ENCODE results near the gene RNF130. TPM values are rescaled to one million over a fixed set of nuclear protein-coding genes. Genes with fewer than 3 reads are reported as not detected.

RNF130 gene
- polyA plus RNA-seq, 1 donor from 2014 or later, result 48.7 TPM

DNA sequence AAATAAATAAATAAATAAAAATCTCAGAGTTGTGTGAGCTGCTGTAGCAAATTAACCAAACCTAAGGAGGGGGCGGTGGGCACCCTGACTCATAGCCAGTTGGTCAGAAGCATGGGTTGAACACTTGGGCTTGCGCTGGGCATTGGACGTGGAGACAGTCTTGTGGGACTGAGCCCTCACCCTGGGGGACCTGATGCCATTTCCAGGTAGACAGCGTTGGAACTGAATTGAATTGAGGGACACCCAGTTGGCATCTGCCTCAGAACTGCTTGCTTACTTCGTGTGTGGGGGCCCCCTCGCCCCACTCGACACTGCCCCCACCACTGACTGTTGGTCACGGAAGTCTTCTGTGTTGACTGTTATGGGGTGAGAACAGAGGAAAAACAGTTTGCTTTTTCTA, 144.9 kb downstream of the RNF130 start:
- Histone ChIP-seq H4K20me1 (ENCODE audit: insufficient read depth) (no peaks in the 10 kb centered on the region), H2AFZ (ENCODE audit: low read depth, low read length) (no peak overlapping the region), H3K9me3 (ENCODE audit: low read length) (no peaks in the 10 kb centered on the region), H3F3A (ENCODE audit: insufficient read depth, low read length, poor library complexity, severe bottlenecking) (no peaks in the 10 kb centered on the region), H3K4me2 (ENCODE audit: low read length) (no peak overlapping the region), H3K9ac (ENCODE audit: low read length) (no peak overlapping the region), H3K27me3 (ENCODE audit: insufficient read depth, low read depth, low read length) (no peaks in the 10 kb centered on the region), H3K79me2 (replicated peaks; ENCODE audit: insufficient read depth, low read length) (no peaks in the 10 kb centered on the region), H3K9me2 (ENCODE audit: insufficient read depth, low read length) (no peaks in the 10 kb centered on the region), H3K27ac (ENCODE audit: low read length) (no peak overlapping the region), H3K4me3 (ENCODE audit: low read length) (no peak overlapping the region), H3K36me3 (ENCODE audit: insufficient read depth, low read length) (no peaks in the 10 kb centered on the region)
- TF ChIP-seq, protein P1, sequence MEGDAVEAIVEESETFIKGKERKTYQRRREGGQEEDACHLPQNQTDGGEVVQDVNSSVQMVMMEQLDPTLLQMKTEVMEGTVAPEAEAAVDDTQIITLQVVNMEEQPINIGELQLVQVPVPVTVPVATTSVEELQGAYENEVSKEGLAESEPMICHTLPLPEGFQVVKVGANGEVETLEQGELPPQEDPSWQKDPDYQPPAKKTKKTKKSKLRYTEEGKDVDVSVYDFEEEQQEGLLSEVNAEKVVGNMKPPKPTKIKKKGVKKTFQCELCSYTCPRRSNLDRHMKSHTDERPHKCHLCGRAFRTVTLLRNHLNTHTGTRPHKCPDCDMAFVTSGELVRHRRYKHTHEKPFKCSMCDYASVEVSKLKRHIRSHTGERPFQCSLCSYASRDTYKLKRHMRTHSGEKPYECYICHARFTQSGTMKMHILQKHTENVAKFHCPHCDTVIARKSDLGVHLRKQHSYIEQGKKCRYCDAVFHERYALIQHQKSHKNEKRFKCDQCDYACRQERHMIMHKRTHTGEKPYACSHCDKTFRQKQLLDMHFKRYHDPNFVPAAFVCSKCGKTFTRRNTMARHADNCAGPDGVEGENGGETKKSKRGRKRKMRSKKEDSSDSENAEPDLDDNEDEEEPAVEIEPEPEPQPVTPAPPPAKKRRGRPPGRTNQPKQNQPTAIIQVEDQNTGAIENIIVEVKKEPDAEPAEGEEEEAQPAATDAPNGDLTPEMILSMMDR (IDR thresholded peaks at IDR 0.05; ENCODE audit: poor library complexity, severe bottlenecking), result no peak
- TF ChIP-seq SMC3 (conservative IDR thresholded peaks at IDR 0.05; ENCODE audit: poor library complexity), result no peak
- no peak for TF ChIP-seq MXI1 (conservative IDR thresholded peaks at IDR 0.05; ENCODE audit: poor library complexity, severe bottlenecking)
- TF ChIP-seq EP300 (conservative IDR thresholded peaks at IDR 0.05; ENCODE audit: poor library complexity, severe bottlenecking), result no peak
- TF ChIP-seq RAD21 (conservative IDR thresholded peaks at IDR 0.05), result no peak
- TF ChIP-seq EZH2 (IDR thresholded peaks at IDR 0.05; ENCODE audit: borderline replicate concordance, insufficient read depth, low read length, poor library complexity, severe bottlenecking), result no peak
- TF ChIP-seq, protein P2, sequence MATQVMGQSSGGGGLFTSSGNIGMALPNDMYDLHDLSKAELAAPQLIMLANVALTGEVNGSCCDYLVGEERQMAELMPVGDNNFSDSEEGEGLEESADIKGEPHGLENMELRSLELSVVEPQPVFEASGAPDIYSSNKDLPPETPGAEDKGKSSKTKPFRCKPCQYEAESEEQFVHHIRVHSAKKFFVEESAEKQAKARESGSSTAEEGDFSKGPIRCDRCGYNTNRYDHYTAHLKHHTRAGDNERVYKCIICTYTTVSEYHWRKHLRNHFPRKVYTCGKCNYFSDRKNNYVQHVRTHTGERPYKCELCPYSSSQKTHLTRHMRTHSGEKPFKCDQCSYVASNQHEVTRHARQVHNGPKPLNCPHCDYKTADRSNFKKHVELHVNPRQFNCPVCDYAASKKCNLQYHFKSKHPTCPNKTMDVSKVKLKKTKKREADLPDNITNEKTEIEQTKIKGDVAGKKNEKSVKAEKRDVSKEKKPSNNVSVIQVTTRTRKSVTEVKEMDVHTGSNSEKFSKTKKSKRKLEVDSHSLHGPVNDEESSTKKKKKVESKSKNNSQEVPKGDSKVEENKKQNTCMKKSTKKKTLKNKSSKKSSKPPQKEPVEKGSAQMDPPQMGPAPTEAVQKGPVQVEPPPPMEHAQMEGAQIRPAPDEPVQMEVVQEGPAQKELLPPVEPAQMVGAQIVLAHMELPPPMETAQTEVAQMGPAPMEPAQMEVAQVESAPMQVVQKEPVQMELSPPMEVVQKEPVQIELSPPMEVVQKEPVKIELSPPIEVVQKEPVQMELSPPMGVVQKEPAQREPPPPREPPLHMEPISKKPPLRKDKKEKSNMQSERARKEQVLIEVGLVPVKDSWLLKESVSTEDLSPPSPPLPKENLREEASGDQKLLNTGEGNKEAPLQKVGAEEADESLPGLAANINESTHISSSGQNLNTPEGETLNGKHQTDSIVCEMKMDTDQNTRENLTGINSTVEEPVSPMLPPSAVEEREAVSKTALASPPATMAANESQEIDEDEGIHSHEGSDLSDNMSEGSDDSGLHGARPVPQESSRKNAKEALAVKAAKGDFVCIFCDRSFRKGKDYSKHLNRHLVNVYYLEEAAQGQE (IDR thresholded peaks at IDR 0.05; ENCODE audit: borderline replicate concordance), result no peak

DNA sequence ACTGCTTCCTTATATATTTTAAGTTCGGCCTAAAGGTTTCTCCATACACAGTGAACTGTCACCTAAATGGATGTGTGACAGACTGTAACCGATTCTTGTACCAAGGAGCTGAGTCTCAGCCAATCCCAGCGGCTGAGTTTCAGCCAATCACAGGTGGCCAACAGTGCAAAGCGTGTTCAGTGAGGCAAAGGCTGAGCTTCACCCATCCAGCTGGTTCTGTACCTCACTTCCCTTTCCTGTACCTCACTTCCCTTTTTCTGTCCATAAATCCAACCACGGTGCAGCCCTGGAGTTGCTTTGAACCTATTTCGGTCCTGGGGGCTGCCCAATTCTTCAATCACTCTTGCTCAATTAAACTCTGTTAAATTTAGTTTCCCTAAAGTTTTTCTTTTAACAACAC, 148.1 kb downstream of the RNF130 start:
- Histone ChIP-seq H3K9ac (ENCODE audit: low read length) (no peak overlapping the region), H3F3A (ENCODE audit: insufficient read depth, low read length, poor library complexity, severe bottlenecking) (no peaks in the 10 kb centered on the region), H3K9me3 (ENCODE audit: low read length) (no peaks in the 10 kb centered on the region), H3K4me3 (ENCODE audit: low read length) (no peak overlapping the region), H3K79me2 (replicated peaks; ENCODE audit: insufficient read depth, low read length) (no peaks in the 10 kb centered on the region), H2AFZ (ENCODE audit: low read depth, low read length) (no peak overlapping the region), H3K4me2 (ENCODE audit: low read length) (no peak overlapping the region), H3K27me3 (ENCODE audit: insufficient read depth, low read depth, low read length) (no peaks in the 10 kb centered on the region), H3K36me3 (ENCODE audit: insufficient read depth, low read length) (peaks cover 3% of the 10 kb centered on the region), H4K20me1 (ENCODE audit: insufficient read depth) (no peaks in the 10 kb centered on the region), H3K9me2 (ENCODE audit: insufficient read depth, low read length) (no peaks in the 10 kb centered on the region), H3K27ac (ENCODE audit: low read length) (no peak overlapping the region)
- TF ChIP-seq POLR2AphosphoS5 (IDR thresholded peaks at IDR 0.05) (no peak), MXI1 (conservative IDR thresholded peaks at IDR 0.05; ENCODE audit: poor library complexity, severe bottlenecking) (no peak), EZH2 (IDR thresholded peaks at IDR 0.05; ENCODE audit: borderline replicate concordance, insufficient read depth, low read length, poor library complexity, severe bottlenecking) (no peak), TAF1 (IDR thresholded peaks at IDR 0.05; ENCODE audit: low read depth) (no peak), RAD21 (conservative IDR thresholded peaks at IDR 0.05) (no peak), EP300 (conservative IDR thresholded peaks at IDR 0.05; ENCODE audit: poor library complexity, severe bottlenecking) (no peak), SMC3 (conservative IDR thresholded peaks at IDR 0.05; ENCODE audit: poor library complexity) (no peak)
- TF ChIP-seq, protein P1 (IDR thresholded peaks at IDR 0.05; ENCODE audit: poor library complexity, severe bottlenecking), result no peak
- TF ChIP-seq, protein P2 (IDR thresholded peaks at IDR 0.05; ENCODE audit: borderline replicate concordance), result no peak

Measured in neural cell (in vitro differentiated cells).